Endometrial microvascular endothelial cells (primary cell): Measurements from ENCODE around the gene IRS2. TPM values are rescaled to one million over a fixed set of nuclear protein-coding genes. Genes with fewer than 3 reads are reported as not detected.
"Not testable (repeated sequence)": the region's sequence is repeated elsewhere in the genome, so short reads cannot be mapped to it uniquely, and the experiment has no call there.

Experiments
- in situ Hi-C: cut with HindIII; loops from 2 replicates; pipeline ENCODE4 v1.10.0; 2017; ENCODE audit warnings: low sequenced_read_pairs, low pct_unique_long_range_greater_than_20kb; ENCODE audit errors: inconsistent ontology term
- total RNA-seq: library from RNA; depleted of rRNA; stranded (reverse); fragments of >200 nt; gene quantifications from one replicate; pipeline ENCODE4 v1.2.3, GENCODE V29; 2015; ENCODE audit errors: inconsistent ontology term

IRS2 gene
- total RNA-seq, 1 donor from 2014 or later, result not detected

DNA sequence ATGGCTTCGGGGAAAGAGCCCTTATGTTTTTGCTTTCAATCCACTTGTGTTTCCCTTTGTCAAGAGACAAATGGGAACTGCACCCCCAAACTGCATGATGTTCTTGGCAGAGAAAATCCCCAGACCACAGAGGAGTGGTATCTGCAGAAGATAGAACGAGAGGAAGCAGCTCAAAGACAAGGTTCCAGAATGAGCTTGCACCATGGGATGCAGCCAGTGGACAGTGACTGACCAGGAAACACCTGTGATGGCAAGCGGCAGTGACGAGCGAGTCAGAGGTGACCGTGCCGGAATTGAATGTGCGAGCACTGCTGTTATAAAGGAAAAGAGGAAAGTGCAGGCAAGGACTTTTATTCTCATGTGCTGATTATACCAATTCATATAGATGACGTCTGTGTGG, 46.3 kb downstream of the IRS2 start:
- in situ Hi-C loops, result no loop called here

DNA sequence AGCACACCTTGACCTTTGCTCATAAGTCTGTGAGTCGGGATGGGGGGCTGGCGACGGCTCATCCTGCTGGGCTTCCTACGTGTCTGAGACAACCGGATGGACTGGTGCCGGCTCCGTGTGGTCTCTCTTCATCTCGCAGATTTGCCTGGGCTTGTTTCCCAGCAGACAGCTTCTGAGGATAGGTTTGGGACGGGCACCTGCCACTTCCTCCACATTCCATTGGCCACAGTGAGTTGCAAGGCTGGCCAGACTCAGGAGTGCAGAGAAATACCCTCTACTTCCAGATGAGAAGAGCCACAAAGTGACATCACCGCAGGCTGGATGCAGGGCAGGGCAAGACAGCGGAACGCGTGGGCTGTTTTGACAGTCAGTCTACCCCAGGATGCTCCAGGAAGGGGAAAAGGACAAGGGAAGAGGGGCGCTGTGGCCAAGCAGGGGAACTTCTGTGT, 48.1 kb downstream of the IRS2 start:
- in situ Hi-C loops, result no loop called here

DNA sequence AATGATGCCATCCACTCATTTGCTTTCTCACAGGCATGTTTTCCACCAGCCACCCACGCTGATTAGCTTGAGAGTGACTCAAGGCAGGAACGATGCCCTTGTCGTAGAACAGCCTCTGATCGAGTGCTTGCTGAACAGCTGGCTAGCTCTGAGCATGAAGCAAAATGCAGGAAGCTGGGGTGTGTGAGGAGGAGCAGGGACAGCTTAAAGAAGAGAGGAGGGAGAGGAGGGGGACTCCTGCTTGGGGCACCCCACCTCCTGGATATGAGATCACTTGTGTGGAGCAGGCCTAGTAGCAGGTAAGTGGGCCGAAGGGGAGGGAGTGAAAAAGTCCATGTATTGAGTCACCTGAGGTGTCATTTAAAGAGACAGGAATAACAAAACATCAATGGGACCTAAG, 48.8 kb downstream of the IRS2 start:
- in situ Hi-C loops, result no loop called here

DNA sequence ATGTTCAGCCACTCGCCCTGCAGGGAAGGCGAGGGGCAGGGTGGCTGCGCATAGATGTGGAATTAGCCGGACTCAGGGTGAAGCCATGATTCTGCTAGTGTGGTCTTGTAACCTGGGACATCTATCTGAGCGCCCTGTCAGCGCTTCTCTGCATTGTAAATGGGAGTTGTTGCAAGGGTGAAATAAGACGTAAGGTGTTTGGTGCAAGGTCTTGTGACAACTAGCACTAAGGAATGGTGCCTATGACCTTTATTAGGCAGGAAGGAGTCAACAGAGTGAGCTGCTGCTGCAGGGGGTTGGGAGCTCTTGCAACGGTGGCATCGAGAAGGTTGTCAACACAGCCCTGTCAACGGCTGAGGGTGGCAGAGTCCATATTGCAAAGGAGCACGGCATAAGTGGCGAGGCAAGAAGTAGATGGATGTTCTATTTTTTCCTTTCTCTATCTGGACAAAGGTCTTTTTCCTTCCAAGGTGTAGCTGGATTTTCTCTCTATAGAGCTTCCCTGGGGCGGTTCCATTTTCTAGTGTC, 49.3 kb downstream of the IRS2 start:
- in situ Hi-C loops, result no loop called here

DNA sequence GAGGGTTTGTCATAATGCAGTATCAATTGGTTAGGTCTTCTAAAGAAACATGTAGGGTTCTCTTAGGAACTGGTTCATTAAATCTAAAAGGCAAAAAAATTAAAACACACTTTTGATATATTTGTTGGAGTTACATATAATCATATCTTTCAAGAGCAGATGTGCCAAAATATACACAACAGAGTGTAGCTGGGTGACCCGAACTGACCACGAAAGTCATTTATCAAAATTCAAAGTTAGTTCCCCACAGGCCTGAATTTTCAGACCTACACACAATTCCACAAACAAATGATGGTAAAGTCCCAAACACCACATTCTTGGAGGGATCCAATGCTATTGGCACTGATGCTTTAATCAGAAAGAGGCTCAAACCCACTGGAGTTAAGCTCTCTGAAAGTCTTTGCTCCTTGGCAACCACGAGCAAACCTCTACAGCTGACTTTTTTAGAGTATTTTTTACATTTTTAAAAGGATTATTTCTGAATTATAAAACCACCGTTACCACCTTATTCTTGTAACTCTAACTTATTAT, 50.9 kb downstream of the IRS2 start:
- in situ Hi-C loops, result no loop called here

DNA sequence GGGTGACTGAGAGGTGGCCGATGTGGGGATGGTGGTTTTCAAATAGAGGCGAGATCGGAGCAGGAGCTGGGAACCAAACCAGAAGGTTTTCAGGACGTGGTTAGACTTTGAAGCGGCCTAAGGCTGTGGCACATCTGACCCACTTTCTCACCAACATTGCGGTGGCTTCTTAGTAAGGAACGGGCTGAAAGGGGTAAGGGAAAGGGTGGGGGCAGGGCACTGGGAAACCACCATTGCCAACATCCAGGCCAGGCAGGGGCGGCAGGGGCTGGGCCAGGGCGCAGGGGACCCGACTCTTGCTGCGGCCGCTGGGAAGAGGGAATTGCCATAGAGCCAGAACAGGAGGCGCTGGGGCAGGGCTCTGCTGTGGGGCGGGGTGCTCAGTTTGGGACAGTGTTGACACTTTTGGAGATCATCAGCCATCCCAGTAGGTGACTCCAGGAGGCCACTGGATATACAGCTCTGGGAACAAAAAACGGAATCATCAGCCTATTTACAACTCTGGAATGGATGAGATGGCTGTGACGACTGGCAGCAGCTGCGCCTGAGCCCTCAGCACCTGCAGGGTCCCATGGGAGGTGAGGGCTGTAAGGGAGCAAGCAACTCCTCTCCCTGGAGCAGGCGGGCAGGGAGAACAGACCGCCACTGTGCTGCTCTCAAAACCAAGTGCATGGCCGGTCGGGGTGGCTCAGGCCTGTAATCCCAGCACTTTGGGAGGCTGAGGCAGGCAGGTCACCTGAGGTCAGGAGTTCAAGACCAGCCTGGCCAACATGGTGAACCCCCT, 52.2 kb downstream of the IRS2 start:
- in situ Hi-C loops, result no loop called here

DNA sequence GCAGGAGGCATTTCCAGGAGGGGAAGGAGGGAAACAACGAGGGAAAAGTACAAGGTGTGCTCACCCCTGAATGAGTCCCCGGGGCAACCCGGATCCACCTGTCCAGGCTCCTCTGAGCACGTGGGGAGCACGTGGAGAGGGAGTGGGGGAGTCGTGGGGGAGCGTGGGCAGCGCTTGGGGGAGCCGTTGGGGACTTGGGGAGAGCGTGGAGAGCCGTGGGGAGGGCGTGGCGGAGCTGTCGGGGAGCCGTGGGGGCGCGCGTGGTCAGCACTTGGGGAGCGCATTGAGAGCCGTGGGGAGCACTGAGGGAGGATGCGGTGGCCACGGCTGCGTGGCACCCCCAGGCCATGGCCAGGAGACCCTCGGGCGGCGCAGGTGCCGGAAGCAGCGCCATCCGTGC, 52.8 kb downstream of the IRS2 start:
- in situ Hi-C loops, result no loop called here

DNA sequence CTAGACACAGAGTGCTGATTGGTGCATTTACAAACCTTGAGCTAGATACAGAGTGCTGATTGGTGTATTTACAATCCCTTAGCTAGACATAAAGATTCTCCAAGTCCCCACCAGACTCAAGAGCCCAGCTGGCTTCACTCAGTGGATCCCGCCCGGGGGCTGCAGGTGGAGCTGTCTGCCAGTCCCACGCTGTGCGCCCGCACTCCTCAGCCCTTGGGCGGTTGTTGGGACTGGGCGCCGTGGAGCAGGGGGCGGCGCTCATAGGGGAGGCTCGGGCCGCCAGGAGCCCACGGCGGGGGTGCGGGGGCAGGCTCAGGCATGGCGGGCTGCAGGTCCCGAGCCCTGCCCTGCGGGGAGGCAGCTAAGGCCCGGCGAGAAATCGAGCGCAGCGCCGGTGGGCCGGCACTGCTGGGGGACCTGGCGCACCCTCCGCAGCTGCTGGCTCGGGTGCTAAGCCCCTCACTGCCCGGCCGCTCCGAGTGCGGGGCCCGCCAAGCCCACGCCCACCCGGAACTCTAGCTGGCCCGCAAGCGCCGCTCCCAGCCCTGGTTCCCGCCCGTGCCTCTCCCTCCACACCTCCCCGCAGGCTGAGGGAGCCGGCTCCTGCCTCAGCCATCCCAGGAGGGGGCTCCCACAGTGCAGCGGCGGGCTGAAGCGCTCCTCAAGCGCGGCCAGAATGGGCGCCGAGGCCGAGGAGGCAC, 53.8 kb downstream of the IRS2 start:
- in situ Hi-C loops, result not testable (repeated sequence)

DNA sequence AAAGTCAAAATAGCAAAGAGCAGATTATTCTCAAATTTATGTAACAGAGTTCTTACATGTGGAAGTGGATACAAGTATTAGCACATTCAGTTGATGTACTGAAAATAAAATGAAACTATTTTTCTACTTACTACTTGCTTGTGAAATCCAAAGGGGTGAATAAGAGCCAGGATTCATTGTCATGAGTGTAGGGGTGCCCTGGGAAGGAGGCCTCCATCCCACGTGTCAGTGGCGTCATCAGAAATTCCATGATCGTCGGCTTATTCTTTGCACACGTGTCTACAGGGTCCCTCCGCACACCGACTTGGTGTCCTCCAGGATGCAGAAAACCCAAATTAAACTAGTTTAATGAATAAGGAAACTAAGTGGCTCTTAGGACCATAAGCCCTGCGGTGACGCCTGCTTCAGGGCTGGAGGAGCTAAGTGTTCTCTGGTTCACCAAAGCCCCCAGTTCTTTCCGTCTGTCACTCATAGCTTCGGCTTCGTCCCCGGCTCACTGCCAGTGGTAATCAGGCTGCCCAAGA, 55.5 kb downstream of the IRS2 start:
- in situ Hi-C loops, result no loop called here

DNA sequence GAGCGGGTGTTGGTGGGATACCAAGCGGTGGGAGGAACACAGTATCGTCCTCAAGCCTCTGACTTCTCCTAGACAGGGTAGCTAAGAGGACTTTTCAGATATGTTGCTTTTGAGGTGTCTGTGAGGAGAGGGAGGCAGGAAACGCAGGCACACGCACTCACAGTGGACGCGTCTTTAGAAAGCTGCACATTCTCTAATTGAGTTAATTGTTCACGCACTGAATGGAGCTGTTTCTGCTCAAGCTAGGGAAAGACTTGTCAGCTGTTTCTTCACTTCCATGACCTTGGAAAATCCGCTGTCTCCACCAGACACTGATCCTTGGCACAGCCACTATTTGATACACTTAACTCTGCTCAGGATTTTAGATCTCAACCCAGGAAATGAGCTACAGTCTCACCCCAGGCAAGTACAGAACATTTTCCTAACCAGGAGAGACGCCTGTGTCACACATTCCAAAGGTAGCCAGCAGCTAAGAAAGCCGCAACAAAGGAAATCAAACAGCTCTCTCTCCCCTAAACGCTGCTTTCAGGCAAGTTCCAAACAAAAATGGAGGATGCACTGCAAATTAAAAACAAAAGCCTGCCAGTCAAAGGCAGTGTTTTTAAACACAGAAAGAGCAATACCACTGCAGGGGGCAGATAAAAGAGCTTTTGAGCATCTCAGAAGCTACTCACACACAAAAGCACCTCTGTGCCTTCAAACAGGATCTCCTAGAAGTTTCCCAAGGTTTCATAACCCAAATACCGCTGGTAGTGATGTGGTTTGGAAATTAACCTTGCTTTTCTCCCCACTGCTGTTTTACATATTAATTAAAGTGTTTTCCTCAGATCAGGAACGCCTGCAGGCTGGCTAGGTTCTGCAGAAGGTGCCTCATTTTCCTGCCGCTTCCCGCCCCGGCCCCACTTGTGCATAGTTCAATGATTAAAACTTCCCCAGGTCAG, 57.3 kb downstream of the IRS2 start:
- in situ Hi-C loops, result no loop called here

DNA sequence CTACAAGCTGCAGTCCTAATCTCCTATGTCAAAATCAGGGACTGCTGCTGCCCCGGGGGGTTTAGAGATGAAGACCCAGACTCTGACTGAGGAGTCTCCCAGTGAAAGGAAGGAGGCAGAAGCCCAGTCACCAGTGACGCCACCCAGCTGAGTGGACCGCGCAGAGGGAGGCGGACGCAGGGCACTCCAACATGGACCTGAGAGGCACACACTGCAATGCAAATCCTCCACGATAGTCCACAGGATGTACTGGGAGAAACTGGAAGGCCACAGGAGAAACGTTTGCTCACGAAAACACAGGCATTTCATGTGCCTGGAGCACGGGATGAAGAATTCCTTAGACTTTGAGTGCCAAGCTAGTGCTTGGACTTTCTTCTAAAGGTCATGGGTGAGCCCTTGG, 58.3 kb downstream of the IRS2 start:
- in situ Hi-C loops, result no loop called here

DNA sequence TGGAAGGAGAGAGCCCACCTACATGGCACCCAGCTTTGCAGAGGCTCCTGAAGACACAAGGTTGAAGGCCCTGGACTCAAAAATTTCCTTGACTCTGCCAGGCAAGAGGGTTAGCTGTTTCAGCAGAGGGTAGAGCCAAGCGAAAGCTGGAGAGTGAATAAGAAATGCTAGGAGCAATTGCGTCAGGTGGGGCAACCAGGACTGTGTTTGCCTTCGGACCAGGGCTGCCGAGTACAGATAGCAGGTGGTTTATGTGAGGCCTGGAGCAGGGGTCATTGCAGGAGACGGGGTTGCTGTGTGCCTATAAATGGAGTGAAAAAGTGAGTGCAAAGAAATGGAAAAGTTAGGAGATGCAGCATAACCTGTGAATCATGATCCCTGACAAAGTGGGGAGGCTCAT, 59.1 kb downstream of the IRS2 start:
- in situ Hi-C loops, result no loop called here

DNA sequence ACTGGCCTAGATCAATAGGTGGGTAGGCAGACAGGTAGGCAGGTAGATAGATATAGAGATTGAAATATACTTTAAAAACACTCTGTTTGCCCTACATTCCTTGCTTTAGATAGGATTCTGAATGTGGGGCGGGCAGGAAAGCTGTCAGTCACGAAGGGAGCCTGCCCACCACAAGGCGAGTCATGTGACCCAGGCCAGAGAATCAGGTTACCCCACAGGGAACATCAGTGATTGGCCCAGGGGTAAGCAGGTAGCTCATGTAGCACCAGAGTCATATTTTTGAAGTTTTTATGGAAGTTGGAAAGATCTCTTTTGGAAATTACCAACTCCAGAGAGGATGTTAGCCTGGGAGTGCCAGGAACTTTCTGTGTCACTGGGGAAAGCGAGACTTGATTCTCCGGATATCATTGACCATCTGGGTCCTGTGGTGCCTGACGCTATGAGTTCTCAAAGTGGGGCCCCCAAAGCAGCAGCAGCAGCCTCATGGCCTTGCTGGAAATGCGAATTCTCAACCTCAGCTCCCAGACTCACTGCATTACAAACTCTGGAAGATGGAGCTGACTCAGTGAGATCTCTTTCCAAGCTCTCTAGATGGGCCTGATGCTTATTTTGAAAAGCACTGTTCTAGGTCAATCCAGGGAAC, 60.3 kb downstream of the IRS2 start:
- in situ Hi-C loops, result no loop called here

DNA sequence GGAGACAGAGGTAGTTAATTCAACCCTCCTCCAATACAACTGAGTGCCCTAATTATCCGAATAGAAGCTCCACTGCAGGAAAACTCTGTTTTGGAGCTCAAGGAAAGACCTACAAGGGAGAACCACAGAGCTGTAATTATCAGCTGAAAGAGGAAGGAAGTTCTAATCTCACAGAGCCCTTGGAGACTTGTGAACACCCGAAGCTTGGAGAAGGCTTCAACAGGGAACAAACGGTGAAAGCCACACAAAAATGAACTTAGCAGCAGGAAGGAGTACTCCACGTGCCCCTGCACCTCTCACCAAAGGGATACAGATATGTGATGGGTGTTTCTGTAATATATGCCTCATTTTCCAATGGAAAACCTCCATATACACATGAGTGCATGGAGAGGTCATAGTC, 61.1 kb downstream of the IRS2 start:
- in situ Hi-C loops, result no loop called here

DNA sequence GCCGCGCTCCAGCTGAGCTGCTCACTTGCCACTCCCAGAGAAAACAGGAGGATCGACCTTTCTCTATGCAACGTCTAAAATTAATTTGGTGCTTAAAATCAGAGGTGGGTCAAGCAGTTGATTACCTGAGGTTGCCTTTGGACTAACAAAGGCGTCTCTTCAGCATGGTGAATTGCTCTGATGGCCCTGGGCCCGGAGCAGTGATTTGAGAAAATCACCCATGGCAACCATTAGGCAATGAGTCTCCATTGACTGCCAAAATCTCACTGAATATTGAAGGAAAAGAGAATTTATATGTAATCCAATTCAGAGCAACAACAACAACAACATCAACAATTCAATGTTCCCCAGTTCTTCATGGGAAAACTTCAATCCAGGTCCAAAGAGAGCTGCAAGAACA, 61.8 kb downstream of the IRS2 start:
- in situ Hi-C loops, result no loop called here

DNA sequence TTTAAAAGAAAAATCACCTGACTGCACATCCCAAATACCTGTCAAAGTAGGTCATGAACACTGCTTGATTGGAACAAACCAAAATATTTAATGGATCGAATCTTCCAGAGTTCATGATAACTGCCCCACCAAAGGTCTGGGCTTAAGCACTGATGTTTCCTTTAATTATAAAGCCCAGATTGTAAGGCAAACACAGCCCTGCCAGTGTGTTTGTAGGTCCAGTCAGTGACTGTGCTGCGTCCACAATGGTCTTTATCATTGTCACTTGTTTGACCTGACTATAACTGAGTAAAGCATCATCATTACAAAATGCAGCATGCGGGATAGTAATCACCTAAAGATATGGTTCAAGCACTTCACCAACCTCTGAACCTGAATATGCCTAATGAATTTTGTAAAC, 63.3 kb downstream of the IRS2 start:
- in situ Hi-C loops, result no loop called here

DNA sequence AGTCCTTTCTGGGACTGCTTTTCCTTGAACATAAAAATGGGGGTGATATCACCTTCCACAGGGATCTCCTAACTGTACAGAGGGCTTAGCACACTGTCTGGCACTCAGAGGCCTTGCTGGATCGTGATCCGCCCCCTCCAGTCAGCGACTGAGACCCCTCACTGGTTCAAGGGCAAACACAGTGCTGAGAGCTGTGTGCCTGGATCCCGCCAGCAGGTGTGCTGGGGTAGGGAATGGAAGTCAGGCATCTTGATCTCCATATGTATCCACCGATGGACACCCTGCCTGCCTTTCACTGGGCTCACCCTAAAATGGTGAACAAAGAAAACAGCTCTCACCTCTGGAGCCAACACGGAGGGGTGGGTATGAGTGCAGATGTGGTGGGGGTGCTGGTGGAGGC, 64.3 kb downstream of the IRS2 start:
- in situ Hi-C loops, result no loop called here

DNA sequence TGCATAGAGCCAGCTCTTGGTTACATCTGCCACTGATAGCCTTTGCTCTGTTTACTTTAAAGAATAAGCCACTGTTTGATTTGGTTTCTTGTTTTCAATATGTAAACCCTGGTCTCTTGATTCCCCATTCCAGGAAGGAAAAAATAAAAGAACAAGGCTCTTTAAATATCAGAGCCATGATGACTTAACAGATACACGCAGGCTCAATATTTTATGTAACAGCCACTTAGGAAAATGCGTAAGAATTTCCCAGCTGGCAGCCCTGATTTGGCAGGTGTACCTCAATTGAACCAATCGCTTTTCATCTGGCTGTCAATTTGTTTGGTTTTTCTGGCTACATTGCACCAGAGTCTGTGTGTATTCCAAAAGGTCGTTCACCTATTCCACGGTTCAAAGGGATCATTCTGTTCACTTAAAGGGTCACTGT, 65.6 kb downstream of the IRS2 start:
- in situ Hi-C loops, result no loop called here
